Stimulated activated CD8-positive, alpha-beta memory T cell treated with anti-CD3 and anti-CD28 coated beads, Interleukin-4, amount 100 ng/mL, for 48 hours (primary cell): ENCODE results near the gene TBCB.
A peak's percentile ranks its signal among the peaks of the same experiment; 100 is the strongest.
"Not testable (repeated sequence)": the region's sequence is repeated elsewhere in the genome, so short reads cannot be mapped to it uniquely, and the experiment has no call there.

ENCODE experiments used
- DNase-seq: peaks from one replicate; pipeline ENCODE4 v3.0.0-alpha.2; 2020

TBCB gene

GRCh38 chr19:36139473-36140303 is 24.4 kb downstream of the TBCB start, which contains the start of gene CAPNS1:
CAPNS1 (plus strand) TSS chr19:36140066; CDS start chr19:36141012, 946 bp downstream.
- peak; percentile 96 for DNase-seq

DNA sequence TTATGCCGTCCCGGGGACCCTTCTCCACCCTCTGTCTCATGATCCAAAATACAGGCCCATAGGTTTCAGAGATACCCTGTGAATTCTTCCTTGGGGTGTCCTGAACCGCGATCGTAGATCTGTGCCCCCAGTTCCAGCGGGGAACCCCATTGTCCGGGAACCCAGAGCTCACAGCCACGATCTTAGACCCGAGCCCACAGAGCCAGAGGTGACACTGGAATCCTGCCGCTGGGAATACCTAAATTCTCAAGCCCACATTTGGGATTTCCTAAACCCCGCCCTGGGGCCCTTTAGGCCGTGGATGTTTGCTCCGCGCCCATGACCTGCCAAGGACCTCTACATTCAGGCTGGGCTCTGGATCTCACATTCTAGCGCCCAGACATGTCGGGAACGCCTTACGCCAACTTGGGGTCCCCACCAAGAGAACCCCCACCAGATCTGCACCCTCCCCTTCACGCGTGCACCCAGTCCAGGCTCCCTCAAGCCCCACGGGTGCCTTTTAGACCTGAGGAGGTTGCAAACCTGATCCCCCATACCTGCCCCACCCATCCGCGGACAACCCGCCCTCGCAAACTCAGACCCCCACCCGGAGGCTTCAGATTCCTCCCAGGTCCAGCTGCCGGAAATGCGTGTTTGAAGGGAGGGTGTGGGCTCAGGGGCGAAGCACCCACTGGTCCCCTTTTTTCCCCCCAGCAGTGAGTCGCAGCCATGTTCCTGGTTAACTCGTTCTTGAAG is 25.2 kb downstream of the TBCB start:
- DNase-seq, result peak; percentile 70

GRCh38 chr19:36141039-36141927 is 26.0 kb downstream of the TBCB start:
- peak; percentile 98 for DNase-seq

DNA sequence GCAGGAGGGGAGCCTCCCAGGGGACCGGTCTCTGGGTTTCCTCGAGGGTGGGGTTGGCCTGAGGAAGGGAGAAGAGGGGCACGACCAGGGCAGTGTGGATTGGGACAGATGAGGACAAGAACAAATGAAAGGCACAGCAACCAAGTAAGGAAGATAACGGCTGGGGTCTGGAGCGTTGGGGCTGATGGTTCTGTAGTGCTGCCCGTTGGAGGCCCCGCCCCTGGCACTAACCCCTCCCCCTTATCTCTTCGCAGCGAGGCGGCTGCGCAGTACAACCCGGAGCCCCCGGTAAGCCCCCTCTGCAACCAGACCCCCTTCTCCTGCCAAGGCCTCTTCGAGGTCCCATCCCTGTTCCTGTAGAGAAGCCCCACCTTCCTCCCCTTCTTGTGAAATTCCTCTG is 26.8 kb downstream of the TBCB start:
- DNase-seq, result no peak

DNA sequence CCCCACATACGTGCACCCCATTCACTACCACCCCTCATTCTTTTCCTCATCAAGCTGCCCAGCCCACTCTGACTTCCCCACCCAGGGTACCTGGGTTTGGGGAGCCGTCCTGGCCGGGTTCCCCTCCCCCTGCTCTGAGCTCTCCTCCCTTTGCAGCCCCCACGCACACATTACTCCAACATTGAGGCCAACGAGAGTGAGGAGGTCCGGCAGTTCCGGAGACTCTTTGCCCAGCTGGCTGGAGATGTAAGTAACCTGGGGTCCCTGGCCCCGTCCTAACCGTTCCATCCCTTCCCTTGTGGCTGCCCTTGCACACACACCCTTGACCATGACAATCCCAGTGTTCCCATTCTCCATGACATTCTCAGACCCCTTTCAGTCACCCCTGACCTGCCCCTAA is 27.2 kb downstream of the TBCB start:
- DNase-seq, result no peak

- no peak for DNase-seq
Measured at GRCh38 chr19:36144624-36145023, 29.4 kb downstream of the TBCB start.

- no peak for DNase-seq
Measured at GRCh38 chr19:36149673-36150406, 34.6 kb downstream of the TBCB start.

GRCh38 chr19:36150586-36150985 is 35.3 kb downstream of the TBCB start:
- DNase-seq, result no peak

GRCh38 chr19:36151144-36152018 is 36.1 kb downstream of the TBCB start:
- DNase-seq, result no peak

DNA sequence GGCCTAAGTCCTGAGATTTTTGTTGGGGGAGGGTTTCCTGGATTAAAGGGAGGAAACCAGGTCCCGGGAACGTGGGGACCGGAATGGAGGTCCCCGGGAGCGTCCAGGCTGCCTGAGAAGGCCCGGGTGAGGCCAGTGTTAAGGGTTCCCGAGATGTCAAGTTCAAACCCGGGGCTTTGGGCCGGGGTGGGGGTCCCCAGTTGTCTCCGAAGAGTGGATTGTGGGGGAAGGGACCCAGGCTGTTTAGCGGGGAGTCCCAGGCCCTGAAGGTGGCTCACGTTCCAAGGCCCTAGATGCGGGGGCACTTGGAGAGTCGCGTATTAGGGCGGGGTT is 36.7 kb downstream of the TBCB start:
- no peak for DNase-seq

GRCh38 chr19:36152352-36153091 is 37.3 kb downstream of the TBCB start, which contains the start of gene COX7A1:
COX7A1 (minus strand) TSS chr19:36152447; CDS start chr19:36152407, 40 bp downstream.
- DNase-seq, result no peak

DNA sequence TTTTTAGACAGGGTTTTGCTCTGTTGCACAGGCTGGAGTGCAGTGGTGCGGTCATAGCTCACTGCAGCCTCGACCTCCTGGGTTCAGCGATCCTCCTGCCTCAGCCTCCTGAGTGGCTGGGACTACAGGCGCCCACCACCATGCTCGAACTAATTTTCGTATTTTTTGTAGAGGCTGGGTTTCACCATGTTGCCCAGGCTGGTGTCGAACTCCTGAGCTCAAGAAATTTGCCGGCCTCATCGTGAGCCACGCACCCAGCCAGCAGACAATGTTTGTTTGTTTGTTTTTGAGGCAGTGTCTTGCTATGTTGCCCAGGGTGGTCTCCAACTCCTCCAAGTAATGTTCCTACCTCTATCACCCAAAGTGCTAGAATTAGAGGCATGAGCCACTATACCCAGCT is 37.9 kb downstream of the TBCB start:
- no peak for DNase-seq

- no peak for DNase-seq
Measured at GRCh38 chr19:36160821-36161596, 45.7 kb downstream of the TBCB start.

DNA sequence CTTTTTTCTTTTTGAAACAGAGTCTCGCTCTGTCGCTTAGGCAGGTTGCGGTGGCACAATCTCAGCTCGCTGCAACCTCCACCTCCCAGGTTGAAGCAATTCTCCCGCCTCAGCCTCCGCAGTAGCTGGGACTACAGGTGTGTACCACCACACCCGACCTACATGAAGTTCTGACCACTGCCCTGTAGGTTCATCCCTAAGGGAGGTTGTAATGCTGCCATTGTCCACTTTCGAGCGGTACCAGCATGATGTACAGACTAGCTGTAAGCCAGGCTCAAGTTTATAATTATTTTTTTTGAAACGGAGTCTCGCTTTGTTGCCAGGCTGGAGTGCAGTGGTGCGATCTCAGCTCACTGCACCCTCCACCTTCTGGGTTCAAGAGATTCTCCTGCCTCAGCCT is 48.5 kb downstream of the TBCB start:
- no peak for DNase-seq

GRCh38 chr19:36169084-36169760 is 54.0 kb downstream of the TBCB start:
- no peak for DNase-seq

DNA sequence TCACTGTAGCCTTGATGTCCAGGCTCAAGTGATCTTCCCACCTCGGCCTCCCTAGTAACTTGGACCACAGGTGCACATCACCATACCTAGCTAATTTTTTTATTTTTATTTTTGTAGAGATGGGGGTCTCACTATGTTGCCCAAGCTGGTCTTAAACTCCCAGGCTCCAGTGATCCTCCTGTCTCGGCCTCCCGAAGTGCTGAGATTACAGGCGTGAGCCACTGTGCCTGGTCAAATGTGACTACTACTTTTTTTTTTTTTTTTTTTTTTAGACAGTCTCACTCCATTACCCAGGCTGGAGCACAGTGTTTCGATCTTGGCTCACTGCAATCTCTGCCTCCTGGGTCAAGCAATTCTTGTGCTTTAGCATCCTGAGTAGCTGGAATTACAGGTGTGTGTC is 57.6 kb downstream of the TBCB start:
- DNase-seq, result no peak

- not testable (repeated sequence) for DNase-seq
Measured at GRCh38 chr19:36173846-36174245, 58.6 kb downstream of the TBCB start.
